ENCODE measurements around the gene OR6A2. TPM values are rescaled to one million over a fixed set of nuclear protein-coding genes. Genes with fewer than 3 reads are reported as not detected.

The OR6A2 gene
- total and polyA plus RNA-seq, 2 donors (not counting 1 experiment from before 2014, with no cell fraction given) = 0.17 TPM; not detected in 1

DNA sequence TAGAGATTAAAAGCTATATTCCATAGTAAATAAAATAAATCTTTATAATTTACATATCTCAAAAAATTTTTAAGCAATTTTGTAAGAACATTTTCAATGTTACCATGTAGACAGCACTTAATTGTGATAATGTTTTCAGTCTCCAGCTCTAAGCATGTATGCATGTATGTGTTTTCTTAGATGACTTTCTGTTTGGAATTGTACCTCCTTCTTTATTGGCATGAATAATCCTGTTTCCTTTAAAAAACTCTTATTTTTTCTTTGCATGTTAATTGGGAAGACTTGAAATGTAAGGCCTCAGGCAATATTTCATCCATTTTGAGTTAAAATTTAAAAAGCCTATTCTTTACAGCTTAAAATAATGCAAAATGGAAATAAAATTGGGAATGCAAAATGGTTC lies 18.7 kb downstream of the OR6A2 start:
- Histone ChIP-seq H4K20me1 (ENCODE audit: control insufficient read depth, extremely low read depth, insufficient read depth, low read length) (no peaks in the 10 kb centered on the region), H3K27ac (ENCODE audit: insufficient read depth, low read length) (no peak overlapping the region), H3K4me1 (ENCODE audit: control insufficient read depth, extremely low read depth, insufficient read depth, low read length) (no peaks in the 10 kb centered on the region), H3K79me2 (ENCODE audit: control insufficient read depth, insufficient read depth, low read length) (no peaks in the 10 kb centered on the region), H2AFZ (ENCODE audit: low read length) (no peak overlapping the region), H3K4me3 (replicated peaks in 1 of 4; ENCODE audit: control extremely low read depth in 1 of 4, insufficient read depth in 1 of 4, low read depth in 3 of 4, low read length in 4 of 4) (no peak overlapping the region), H3K9me3 (ENCODE audit: control insufficient read depth, insufficient read depth, low read depth, low read length) (no peaks in the 10 kb centered on the region), H3K9ac (ENCODE audit: insufficient read depth, low read length) (no peak overlapping the region), H3K27me3 (ENCODE audit: control insufficient read depth, insufficient read depth, low read length) (no peaks in the 10 kb centered on the region), H3K36me3 (ENCODE audit: control insufficient read depth, insufficient read depth, low read length) (no peaks in the 10 kb centered on the region), H3K4me2 (ENCODE audit: extremely low read depth, insufficient read depth, low read length) (no peak overlapping the region)
- no peak for DNase-seq (ENCODE audit: low read depth in 2 of 2)
- no peak for TF ChIP-seq EZH2 (IDR thresholded peaks at IDR 0.05; ENCODE audit: low read length, missing control alignments)
- TF ChIP-seq, protein P1, sequence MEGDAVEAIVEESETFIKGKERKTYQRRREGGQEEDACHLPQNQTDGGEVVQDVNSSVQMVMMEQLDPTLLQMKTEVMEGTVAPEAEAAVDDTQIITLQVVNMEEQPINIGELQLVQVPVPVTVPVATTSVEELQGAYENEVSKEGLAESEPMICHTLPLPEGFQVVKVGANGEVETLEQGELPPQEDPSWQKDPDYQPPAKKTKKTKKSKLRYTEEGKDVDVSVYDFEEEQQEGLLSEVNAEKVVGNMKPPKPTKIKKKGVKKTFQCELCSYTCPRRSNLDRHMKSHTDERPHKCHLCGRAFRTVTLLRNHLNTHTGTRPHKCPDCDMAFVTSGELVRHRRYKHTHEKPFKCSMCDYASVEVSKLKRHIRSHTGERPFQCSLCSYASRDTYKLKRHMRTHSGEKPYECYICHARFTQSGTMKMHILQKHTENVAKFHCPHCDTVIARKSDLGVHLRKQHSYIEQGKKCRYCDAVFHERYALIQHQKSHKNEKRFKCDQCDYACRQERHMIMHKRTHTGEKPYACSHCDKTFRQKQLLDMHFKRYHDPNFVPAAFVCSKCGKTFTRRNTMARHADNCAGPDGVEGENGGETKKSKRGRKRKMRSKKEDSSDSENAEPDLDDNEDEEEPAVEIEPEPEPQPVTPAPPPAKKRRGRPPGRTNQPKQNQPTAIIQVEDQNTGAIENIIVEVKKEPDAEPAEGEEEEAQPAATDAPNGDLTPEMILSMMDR (conservative IDR thresholded peaks at IDR 0.05 in 1 of 2, IDR thresholded peaks at IDR 0.05 in 1 of 2; ENCODE audit: low read depth in 1 of 2, low read length in 2 of 2) = no peak

DNA sequence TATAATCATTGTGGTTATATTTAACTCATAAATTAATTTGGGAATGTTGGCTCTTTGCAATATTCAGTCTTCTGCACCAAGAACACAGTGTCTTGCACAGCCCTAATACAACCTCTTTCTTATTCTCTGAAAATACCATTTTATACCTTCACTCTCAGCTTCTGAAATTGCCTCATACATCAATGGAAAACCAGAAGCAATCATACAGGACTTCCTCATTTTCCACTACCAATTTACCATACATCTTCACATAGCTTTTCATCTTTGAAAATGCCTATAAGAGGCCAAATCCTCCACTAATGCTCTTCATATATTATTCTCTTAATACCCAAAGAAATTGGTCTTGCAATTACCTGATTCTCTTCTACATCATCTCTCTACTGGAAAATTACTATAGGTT lies 21.0 kb downstream of the OR6A2 start:
- Histone ChIP-seq H3K4me1 (ENCODE audit: control insufficient read depth, extremely low read depth, insufficient read depth, low read length) (no peaks in the 10 kb centered on the region), H3K9me3 (ENCODE audit: control insufficient read depth, insufficient read depth, low read depth, low read length) (no peaks in the 10 kb centered on the region), H2AFZ (ENCODE audit: low read length) (no peak overlapping the region), H3K27me3 (ENCODE audit: control insufficient read depth, insufficient read depth, low read length) (no peaks in the 10 kb centered on the region), H3K36me3 (ENCODE audit: control insufficient read depth, insufficient read depth, low read length) (no peaks in the 10 kb centered on the region), H3K79me2 (ENCODE audit: control insufficient read depth, insufficient read depth, low read length) (no peaks in the 10 kb centered on the region), H4K20me1 (ENCODE audit: control insufficient read depth, extremely low read depth, insufficient read depth, low read length) (no peaks in the 10 kb centered on the region), H3K4me2 (ENCODE audit: extremely low read depth, insufficient read depth, low read length) (no peak overlapping the region), H3K27ac (ENCODE audit: insufficient read depth, low read length) (no peak overlapping the region), H3K9ac (ENCODE audit: insufficient read depth, low read length) (no peak overlapping the region), H3K4me3 (replicated peaks in 1 of 4; ENCODE audit: control extremely low read depth in 1 of 4, insufficient read depth in 1 of 4, low read depth in 3 of 4, low read length in 4 of 4) (no peak overlapping the region)
- TF ChIP-seq EZH2 (IDR thresholded peaks at IDR 0.05; ENCODE audit: low read length, missing control alignments) = no peak
- TF ChIP-seq, protein P1 (conservative IDR thresholded peaks at IDR 0.05 in 1 of 2, IDR thresholded peaks at IDR 0.05 in 1 of 2; ENCODE audit: low read depth in 1 of 2, low read length in 2 of 2) = no peak
- DNase-seq (ENCODE audit: low read depth in 2 of 2) = no peak

DNA sequence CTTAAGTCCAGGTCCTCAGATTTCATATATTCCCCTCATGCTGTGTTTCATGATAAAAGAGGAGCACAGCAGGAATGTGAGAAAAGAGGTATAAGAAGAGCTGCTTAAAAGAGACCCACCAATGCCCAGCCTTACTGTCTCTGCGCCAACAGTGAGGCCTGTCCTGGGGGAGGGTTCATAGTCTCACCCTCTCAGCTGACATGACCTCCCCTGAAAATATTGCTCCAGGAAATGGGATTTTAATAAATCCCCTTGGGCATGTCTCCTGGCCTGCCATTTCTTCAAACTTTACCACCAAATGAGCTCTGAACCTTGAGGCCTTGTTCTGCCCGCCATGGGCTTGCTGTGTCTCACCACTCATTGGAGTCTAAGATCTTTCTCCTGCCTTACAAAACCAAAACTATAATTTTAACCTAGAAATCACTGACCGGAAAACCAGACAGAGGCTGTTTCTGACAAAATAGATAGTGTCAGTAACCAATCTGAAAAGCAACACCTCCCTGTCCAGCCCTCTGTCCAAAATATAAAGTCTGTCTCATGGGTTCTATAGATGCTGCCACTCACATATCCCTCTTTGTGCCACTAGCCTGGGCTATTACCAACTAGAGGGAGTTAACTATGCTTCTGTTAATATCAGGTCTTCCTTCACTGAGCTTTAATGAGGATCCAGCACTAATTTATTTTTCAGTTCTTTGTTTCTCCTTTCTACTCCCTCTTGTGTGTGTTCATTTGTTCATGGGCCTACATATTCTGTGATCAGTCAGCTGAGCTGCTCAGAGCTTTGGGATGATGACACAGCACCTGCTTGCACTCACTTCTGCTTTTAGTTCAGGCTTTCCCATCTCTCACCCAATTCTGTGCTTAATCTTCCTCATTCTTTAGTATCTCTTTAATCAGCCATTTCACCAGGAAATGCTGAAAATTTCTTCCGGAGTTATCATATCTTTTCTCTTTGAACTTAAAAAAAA lies 27.3 kb downstream of the OR6A2 start, which contains the start of gene OR2AG2:
TSS of gene OR2AG2 (minus strand) at position 51 of the 968 bp plus-strand sequence. CDS start 3,019 bp downstream, outside the sequence.
- no peak within 1 kb of the TSS for H2AFZ ChIP-seq (ENCODE audit: low read length)
- no peak within 1 kb of the TSS for H3K4me3 ChIP-seq (replicated peaks in 1 of 4; ENCODE audit: control extremely low read depth in 1 of 4, insufficient read depth in 1 of 4, low read depth in 3 of 4, low read length in 4 of 4)
- no peaks in the 10 kb centered on the region for H3K27me3 ChIP-seq (ENCODE audit: control insufficient read depth, insufficient read depth, low read length)
- H3K36me3 ChIP-seq (ENCODE audit: control insufficient read depth, insufficient read depth, low read length) = no peaks in the 10 kb centered on the region
- no peak for DNase-seq (ENCODE audit: low read depth in 2 of 2)
- H3K9me3 ChIP-seq (ENCODE audit: control insufficient read depth, insufficient read depth, low read depth, low read length) = no peaks in the 10 kb centered on the region
- H4K20me1 ChIP-seq (ENCODE audit: control insufficient read depth, extremely low read depth, insufficient read depth, low read length) = no peaks in the 10 kb centered on the region
- no peak within 1 kb of the TSS for H3K9ac ChIP-seq (ENCODE audit: insufficient read depth, low read length)
- no peaks in the 10 kb centered on the region for H3K4me1 ChIP-seq (ENCODE audit: control insufficient read depth, extremely low read depth, insufficient read depth, low read length)
- no peak within 1 kb of the TSS for H3K4me2 ChIP-seq (ENCODE audit: extremely low read depth, insufficient read depth, low read length)
- no peaks in the 10 kb centered on the region for H3K79me2 ChIP-seq (ENCODE audit: control insufficient read depth, insufficient read depth, low read length)
- TF ChIP-seq, protein P1 (conservative IDR thresholded peaks at IDR 0.05 in 1 of 2, IDR thresholded peaks at IDR 0.05 in 1 of 2; ENCODE audit: low read depth in 1 of 2, low read length in 2 of 2) = no peak
- TF ChIP-seq EZH2 (IDR thresholded peaks at IDR 0.05; ENCODE audit: low read length, missing control alignments) = no peak
- no peak within 1 kb of the TSS for H3K27ac ChIP-seq (ENCODE audit: insufficient read depth, low read length)
